ENCODE measurements around the gene MAFB.
"Not testable (repeated sequence)": the region's sequence is repeated elsewhere in the genome, so short reads cannot be mapped to it uniquely, and the experiment has no call there.

MAFB gene

DNA sequence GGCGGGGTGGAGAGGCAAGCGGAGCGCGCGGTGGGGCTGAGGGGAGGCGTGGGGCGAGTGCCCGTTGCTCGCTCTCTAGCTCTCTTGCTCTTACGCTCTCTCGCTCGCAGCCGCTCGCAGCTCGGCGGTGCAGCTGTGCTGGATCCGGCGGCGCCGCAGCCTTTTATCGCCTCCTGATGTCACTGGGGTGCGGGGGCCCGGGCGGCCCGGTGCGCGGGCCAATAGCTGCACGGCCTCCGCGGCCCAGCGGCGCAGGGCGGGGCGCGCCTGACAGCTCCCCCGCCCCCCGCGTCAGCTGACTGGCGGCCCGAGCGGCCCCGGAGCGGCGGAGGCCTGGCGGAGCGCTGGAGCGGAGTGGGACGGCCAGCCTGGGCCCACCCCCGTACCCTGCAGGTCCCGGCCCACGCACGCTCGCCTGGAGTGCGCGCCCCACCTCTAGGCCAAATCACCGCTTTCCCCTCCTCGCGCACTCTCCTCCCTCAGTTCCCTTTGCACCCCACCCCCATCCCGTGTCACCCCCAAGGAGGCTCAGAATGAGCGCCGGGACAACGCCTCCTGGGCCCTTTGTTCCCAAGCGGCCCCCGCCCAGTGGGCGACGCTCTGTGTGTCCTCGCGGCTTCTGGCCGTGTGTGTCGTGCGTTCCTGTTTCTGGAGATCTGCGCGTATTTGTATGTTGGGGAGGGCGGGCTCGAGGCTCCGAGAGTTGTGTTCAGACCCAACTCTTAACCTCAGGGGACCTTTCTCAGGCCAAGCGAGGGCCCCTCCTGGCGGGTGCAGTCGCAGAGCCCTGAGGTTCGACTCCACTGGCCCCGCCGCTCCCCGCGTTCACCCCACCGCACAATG is at the start of gene MAFB:
Gene MAFB (minus strand): TSS at position 137 of the 843 bp plus-strand sequence. CDS start 386 bp downstream, outside the sequence.
- no peak for DNase-seq

DNA sequence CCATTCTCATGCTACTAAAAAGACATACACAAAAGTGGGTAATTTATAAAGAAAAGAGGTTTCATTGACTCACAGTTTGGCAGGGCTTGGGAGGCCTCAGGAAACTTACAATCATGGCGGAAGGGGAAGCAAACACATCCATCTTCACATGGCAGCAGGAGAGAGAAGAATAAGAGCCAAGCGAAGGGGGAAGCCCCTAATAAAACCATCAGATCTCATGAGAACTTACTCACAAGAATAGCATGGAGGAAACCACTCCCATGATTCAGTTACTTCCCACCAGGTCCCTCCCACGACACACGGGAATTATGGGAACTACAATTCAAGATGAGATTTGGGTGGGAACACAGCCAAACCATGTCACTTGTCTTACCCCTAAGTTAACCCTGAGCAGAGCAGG is 47.4 kb upstream of the MAFB start:
- not testable (repeated sequence) for DNase-seq

DNA sequence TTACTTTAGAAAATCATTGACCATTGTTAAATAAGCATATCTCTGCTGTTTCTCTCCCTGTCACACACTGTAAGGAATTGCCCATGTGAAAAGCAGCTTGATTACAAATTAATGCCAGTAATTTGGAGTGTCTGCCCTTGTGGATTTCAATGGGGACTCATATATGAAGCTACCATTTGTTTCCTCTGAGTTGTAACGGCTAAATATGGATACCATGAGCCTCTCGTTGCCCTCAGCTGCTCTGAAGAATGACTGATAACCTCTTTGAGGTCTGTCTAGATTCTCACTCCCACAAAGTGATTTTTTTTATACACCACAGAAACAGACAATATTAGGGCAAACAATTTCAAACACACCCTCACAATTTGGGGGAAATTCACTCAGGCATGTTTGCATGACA is 40.0 kb upstream of the MAFB start:
- DNase-seq, result no peak

DNA sequence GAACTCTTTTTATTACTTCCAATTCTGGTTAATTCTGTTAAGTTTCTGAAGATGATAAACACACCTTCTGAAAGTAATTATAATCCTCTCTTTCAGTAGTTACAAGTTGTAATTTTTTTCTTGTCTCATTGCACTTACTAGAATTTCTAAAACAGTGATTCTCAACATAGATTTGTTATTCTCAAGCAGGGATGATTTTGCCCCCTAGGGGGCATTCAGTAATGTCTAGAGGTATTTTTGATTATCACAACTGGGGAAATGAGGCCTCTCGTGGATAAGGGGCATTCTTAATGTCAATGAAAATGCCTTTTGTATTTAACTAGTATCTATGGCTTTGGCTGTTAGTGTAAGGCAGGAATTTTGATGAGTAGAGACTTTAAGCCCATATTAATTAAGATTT is 39.4 kb upstream of the MAFB start:
- no peak for DNase-seq

DNA sequence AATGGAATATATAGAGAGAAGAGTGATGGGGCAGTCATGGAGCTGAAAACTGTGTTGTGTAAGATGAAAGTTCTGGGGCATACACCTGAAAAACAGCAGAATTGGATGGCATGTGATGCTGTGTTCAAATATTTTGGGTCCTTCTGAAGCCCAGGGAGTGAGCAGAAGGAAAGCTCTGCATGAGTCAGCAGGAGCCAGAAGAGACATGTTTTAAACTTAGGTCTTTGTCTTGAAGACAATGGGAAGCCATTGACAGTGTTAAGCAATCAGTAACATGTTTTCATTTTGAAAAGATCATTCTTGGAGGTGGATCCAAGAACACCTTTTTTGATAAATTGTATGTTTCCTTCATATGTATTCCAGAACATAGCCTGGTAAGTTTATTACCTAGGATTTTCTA is 38.9 kb upstream of the MAFB start:
- DNase-seq, result no peak

DNA sequence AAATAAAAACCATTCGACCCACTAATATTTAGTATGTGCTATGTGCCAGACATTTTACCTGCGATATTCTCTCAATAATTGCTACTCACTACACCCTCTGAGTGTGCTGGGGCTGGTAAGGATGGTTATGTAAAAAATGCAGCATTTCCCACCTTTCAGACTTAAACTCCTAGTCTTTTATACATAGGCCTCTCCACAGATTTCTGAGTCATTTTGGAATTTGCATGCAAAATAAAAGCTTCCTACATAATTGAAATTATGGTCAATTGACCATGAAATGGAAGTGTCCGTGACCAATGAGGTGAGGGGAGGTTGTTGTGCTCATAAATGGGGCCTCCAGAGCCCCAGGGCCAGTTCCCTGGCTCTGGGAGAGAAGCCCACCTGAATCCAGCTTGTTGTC is 37.7 kb upstream of the MAFB start:
- no peak for DNase-seq

DNA sequence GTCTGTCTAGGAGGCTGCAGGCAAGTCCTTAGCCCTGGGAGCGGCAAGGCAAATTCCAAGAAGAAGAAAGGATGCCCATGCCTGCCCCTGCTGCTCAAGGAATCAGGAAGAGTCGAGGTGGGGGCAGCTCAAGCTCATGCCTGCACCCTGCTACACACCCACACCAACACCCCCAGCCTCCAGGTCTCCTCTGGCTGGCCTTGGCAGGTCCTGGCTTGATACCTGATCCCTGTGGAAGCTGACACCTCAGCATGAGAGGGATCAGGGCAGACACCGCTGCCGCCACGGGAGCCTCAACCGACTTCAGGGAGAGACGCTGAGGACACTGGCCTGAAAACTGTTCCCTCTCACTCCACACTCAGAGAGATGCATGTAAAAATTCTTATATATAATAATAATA is 35.5 kb upstream of the MAFB start:
- no peak for DNase-seq

DNA sequence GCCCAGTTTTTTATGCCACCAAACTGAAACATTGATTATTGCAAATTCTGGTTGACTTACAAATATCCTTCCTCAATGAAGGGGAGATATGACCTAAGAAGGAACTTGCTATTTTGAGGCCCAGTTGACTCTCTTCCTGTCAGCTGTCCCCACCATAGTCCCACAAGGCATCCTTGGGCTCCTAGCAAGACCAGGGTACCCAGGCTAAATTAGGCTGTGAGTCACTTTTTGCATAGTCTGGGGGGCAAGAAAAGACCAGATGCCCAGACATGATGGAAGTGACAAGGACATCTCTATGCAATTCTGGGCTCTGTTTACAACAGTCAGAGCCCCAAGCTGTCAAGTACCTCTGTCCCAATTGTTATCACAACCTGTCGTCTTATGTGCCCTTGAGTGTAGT is 31.8 kb upstream of the MAFB start:
- no peak for DNase-seq

DNA sequence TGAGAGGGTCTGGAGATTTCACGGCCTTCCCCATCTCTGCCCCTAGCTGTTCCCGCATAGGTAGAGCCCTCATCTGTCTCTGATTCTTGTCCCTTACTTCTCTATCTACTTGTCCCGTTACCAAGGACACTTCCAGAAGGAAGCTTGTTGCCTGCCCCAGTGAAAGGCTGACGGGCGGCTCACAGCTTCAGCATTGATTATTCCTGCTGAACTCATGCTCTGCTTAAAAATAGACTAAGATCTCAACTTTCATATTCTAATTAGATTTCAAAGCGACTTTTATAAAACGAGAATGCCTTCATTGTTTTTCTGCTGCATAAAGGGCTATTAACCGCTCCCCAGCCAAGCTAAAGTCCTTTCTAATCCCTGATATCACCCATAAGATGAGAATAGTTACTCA is 31.1 kb upstream of the MAFB start:
- no peak for DNase-seq

DNA sequence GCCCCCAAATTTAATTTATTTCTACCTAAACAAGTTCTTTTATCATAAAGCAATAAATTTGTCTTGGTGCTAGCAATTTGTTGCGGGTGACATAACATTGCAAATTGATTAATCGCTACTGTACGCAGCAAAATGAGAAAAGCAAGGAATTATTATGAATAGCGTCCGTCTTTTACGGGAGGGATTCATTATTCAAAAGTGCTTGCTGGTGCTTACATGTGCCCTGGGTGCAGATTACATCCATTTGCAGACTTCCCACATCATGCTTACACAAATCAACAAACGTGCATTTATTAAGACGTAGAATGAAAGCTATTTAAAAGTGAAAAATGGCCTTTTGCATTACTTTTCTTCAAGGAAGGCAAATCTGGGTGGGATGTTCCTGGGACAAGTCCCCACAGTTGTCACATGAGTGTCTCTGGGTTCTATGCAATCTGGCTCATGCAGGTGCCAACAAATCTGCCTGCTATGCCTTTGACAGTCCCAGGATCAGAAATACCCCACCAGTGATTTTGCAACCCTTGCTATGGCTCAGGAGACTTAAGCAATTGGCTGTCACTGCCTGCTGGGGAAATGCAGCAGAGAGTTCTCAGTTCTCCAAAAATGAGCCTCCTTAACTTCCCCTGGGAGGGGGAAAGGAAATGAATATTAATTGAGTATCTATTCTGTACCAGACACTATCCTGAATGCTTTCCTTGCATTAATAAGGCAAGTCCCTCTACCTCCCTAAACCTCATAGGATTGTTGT is 30.1 kb upstream of the MAFB start:
- DNase-seq, result no peak

DNA sequence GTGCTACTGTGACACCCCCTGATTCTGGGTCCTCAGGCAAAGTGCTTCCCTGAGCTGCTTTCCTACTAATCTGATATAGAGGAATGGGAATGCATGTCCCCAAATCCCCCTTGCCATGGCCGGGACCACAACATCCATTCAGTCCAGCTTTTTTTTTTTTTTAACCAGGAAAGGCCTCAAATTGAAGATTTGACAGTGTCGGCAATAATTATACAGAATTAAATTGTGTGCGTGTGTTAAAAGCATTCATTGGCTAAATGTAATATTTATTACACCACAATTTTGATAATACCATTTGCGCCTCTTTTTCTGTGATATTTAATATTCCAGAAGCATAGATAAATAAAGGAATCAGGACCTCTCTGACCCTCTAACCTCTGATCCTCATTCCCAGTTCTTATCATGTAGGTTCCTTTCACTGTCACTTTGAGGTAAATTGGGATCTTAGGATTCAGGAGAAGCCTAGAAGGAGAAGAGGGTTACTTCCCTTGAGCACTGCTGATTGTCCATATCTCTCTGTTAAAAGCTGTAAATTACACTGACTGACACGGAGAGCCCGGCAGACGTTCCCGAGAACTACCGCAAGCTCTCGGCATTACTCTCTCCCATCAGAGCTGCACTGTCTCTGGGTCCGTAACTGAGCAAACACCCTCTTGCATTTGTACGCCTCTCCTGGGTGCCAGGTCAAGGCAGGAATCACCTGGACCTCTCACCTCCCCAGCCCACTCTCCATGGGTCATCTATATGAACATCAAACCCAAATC is 29.4 kb upstream of the MAFB start:
- DNase-seq, result no peak

DNA sequence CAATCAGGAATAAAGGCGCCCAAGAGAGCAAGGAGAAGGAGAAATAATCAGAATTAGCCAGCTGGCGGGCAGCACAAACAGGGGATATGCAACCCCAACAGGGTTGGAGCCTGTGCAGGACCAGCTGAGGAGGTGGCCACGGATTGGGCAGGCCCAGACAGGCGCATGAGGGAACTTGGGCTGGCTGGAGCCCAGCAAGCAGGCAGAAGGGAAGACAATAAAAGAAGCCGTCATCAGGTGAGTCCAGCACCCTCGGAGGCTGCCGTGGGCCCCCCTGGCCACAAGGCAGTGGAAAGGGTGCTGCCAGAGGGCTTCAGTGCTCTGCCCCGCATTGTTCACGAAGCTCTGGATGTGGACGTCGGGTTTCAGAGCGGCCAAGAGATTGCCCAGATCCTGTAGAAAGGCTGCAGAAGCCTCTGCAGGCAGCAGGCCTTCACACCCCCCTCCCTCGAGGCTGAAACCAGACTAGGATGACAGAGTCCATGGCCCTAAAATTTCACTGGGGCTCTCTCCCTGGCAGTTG is 28.4 kb upstream of the MAFB start:
- no peak for DNase-seq

DNA sequence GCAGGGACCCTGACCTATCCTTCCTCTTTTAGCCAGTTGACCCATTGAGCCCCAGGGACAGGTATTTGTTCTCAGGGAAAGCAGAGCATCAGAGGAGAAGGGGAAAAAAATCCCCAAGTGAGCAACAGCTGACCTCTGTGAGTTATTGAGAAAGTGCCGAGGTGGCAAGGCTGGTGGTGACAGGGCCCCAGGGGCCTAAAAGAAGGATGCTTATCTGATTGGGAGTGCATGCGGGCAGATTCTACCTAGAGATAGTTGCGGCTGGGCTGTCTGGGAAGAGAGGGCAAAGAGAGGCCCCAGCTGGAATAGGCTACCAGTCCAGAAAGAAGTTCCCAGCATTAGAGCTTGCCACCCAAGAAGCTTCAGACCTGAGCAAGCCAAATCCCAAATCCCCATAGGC is 26.5 kb upstream of the MAFB start:
- DNase-seq, result no peak

DNA sequence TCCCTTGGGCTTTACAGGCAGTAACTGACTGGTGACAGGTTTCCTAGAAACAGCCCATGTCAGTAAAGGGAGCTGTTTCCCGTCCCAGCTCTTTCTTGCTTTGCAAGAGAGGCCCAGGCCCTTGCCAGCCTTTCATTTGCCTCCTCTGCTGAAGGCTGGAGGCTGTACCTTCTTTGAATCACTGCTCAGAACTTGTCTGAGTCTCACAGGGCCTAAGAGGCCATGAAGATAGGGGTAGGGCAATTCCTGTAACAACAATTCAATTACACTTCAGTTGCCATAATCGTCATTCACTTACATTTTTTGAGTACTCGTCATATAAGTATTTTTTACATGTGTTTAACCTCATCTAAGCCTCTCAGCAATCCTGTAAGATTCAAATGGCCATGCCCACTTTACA is 25.9 kb upstream of the MAFB start:
- no peak for DNase-seq

DNA sequence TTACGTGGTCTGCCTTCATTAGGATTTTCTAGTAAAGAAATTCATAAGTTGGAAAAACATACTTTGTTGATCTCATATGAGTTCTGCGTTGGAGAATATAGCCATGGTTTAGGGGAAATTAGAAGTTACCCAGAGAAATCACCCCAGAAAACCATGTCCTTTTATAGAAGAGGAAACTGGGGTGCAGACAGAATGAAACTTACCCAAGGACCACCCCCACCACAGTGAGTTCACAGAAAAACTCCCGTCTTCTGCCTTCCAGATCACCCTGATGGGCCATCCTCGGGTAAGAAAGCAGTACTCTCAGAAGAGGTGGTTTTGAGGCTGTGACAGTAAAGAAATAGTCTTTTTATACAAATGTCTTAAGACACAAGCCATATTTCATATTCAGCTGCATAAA is 25.1 kb upstream of the MAFB start:
- no peak for DNase-seq

DNA sequence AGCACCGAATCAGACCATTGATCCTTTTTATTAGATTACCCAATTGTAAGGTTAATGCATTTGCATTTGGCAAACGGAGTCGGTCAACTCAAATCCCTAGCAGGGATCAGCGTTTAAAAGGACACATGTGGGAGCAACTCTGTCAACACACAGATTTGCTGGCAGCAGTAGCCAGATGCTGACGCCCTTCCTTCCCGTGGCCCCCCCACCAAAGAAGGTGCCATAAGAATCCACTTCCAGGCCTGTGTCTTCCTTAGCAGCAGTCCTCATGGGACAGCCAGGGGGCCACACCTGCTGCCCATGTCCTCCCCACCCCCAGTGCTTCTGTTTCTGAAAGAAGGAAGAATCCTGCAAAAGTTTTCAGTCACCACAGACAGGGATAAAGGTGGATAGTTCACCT is 24.5 kb upstream of the MAFB start:
- no peak for DNase-seq

DNA sequence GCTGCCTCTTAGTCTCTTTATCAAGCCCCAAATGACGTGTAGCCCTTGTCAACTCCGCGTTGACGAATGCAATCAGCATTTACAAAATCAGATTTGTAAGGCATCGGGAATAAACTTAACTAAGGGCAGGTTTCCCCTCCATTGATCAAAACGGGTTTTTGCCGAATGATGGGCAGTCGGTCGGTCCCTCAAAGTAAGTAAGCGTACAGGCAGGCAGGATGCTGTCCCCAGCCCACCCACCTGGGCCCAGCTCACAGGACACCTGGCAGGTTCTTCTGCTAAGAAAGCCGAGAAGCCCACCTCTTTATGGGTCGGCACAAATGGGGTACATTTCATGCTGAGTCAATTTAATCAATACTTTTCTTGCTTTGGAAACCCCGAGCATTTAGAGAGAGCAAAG is 22.0 kb upstream of the MAFB start:
- no peak for DNase-seq

DNA sequence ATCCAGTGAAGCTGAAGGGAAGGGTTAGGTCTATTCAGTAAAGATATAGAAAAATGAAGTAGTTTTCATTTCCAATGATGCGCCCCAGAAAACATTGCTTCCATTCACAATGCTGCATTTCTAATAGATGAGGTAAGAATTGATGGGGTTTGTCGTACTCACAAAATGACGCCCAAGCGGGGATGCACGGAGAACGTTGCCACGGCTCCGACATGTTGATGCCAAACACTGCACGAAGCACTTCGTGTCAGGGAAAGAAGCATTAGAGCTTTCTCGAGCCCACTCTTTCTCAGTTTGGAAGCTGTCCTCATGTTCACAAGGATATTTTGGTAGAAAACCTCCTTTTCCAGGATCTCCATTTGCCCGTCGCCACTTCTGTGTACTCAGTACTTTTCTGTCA is 21.6 kb upstream of the MAFB start:
- DNase-seq, result no peak

DNA sequence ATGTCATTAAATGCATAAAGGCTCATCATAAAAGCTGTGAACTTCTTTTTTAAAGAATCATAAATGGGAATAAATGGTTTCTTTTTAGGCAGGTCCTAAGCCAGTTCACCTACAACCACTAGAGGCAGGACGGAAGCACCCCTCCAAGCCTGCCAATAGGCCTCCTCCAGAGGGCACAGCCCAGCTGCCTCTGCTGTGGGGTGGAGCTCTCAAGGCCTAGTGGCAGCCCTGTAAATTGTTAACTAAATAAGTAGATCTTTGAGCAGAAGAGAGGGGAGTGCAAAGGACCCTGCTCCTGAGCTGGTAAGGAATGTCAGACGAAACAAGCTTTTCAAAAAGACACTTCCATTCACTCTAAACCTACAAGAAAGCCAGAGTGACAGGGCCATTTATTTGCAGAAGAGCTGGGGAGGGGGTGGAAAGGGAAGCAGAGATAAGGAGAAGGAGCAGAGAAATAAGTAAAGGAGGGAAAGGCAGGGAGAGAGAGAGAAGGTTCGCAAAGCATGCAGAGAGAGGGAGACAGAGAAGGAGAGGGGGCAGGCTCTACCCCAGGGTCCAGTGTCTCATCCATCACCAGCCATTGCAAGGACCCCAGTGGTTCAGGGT is 18.0 kb upstream of the MAFB start:
- no peak for DNase-seq

DNA sequence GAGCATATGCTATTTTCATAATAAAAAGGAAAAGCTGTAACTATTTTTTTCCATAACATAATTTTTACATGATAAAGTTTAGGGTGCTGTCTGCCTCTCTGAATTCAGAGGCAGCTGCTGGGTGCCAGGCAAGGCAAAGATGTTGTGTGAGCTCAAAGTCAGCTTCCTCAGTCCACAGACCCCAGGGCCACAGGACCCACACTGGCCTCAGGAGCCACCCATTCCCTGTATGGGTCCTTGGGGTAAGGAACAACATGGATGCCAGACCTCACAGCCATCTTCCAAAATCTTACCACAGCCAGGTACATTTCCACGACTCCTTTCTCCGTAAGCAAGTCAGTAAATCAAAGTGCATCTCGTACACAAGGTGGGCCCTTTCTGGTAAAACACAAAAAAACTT is 16.4 kb upstream of the MAFB start:
- DNase-seq, result no peak

DNA sequence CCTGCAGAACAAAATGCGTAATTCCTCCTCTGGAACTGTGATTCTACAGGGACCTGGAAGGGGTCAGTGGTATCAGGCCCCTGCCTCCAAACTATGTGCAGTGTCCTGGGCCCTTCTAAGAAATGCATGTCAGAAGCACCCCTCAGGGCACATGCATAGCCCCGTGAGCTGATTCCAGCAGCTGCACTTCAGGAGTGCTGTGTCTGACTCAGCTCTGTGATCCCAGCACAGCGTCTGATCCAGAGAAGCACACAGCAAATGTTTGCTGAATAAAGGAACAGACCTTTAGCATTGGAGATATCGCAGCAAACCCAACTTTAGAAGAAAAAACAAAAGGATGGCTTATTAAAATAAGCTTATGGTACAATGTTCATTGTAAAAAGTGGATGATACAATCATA is 15.8 kb upstream of the MAFB start:
- DNase-seq, result no peak

DNA sequence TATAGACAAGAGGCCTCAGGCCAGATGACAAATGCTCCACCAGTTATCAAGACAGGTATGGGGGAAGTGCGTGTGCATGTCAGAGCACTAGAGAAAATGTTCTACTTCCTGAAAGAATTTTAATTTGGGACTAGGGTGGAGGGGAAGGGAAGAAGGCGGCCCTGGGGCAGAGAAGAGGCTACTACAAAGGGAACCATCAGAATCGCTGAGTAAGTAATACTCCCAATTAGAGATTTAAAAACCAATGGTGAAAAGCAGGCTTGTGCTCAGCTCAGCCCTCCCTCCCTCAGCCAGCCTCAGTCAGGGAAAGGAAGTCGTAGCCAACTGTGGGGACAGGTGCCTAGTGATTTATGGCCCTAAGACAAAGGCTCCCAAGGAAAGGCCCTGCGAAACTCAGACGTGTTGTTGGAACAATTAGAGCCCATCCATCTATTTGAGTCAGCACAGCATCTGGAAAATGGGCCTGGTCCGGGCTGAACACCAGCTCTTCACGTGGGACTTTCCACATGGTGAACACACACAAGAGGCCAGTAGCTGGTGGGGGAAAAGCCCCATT is 15.0 kb upstream of the MAFB start:
- DNase-seq, result no peak

DNA sequence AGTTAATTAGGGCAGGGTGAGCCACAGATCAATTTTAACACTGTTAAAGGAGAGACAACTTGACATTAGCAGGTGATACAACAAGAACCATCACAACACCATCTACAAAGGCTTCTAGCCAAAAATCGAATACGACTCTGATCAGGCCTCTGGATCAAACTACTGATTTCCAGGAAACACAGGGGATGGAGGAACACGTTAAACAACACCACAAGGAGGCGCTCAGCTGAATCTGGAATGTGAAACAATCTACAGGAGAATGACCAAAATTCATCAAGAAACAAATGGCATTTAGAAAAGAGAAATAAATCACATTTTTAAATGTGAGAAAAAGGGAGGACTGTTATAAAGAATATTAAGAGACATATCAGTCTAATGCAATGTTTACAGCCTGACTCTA is 13.5 kb upstream of the MAFB start:
- DNase-seq, result no peak
